ENCODE results near the gene NHLH1.
"Not testable (repeated sequence)": the region's sequence is repeated elsewhere in the genome, so short reads cannot be mapped to it uniquely, and the experiment has no call there.

The NHLH1 gene

DNA sequence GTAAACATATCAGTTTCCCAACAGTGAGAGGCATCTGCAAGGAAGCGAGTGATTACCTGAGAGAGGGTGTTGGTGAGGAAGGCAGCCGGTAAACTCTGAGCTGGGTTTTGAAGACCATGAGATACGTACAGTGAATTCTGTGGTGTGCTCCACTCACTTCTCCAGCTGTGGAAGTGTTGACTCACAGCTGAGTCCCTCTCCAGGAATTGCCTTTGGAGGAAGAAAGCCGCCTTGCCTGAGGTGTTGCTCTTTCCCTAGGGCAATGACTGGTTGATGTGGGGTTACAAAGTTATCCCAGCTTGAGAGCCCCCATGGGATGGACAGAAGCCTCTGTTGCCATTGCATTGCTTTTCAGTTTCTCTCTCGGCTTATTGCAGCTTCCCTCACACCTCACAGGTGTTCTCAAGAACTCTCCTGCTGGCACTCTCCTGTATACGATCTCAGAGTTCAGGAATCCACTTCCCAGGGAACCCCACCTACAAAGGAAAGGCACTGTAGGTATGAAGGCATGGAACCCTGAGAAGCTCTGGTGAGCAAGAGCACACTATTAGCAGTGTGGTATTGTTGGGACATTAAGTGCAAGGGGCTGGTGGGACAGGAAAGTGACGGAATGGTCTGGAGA is 10.8 kb downstream of the NHLH1 start:
- no peak for DNase-seq (ENCODE audit: low read depth, low spot score)

DNA sequence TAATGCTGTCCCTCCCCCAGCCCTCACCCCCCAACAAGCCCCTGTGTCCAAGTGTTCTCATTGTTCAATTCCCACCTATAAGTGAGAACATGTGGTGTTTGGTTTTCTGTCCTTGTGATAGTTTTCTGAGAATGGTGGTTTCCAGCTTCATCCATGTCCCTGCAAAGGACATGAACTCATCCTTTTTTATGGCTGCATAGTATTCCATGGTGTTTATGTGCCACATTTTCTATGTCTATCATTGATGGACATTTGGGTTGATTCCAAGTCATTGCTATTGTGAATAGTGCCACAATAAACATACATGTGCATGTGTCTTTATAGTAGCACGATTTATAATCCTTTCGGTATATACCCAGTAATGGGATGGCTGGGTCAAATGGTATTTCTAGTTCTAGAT is 17.9 kb downstream of the NHLH1 start:
- DNase-seq (ENCODE audit: low read depth, low spot score), result not testable (repeated sequence)

DNA sequence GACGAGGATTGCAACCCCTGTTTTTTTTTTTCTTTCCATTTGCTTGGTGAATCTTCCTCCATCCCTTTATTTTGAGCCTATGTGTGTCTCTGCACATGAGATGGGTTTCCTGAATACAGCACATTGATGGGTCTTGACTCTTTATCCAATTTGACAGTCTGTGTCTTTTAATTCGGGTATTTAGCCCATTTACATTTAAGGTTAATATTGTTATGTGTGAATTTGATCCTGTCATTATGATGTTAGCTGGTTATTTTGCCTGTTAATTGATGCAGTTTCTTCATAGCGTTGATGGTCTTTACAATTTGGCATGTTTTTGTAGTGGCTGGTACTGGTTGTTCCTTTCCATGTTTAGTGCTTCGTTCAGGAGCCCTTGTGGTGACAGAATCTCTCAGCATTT is 21.5 kb downstream of the NHLH1 start:
- not testable (repeated sequence) for DNase-seq (ENCODE audit: low read depth, low spot score)

DNA sequence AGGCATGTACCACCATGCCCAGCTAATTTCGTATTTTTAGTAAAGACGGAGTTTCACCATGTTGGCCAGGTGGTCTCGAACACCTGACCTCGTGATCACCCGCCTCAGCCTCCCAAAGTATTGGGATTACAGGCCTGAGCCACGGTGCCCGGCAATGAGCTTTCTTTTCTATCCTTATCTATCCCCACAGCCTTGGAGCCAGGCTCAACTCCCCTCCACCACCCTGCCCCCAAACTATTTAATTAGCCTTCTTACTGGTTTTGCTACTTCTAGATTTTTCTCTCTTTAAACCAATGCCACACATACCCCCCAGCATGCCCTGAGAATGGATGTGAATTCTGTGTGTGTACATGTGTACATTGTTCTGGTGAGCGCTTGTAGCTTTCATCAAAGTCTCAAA is 27.8 kb downstream of the NHLH1 start:
- DNase-seq (ENCODE audit: low read depth, low spot score), result no peak

DNA sequence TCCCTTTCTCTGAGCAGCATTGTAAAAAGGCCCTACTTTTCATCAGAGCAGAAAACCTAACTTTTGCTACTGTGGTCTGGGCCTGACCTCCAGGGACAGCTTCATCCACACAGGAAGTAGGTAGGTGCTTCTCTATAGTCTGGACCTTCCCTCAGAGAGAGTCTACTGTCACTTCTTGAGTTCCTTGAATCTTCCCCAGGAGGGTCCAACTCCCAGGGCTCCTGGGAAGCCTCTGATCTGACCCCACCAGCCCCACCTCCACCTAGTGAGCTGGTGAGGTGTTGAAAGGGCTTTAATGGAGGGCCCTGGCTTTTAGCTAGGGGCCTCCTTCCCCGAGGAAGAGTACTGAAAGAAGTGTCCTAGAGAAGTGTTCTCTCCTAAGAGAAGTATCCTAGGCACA is 30.8 kb downstream of the NHLH1 start:
- no peak for DNase-seq (ENCODE audit: low read depth, low spot score)

DNA sequence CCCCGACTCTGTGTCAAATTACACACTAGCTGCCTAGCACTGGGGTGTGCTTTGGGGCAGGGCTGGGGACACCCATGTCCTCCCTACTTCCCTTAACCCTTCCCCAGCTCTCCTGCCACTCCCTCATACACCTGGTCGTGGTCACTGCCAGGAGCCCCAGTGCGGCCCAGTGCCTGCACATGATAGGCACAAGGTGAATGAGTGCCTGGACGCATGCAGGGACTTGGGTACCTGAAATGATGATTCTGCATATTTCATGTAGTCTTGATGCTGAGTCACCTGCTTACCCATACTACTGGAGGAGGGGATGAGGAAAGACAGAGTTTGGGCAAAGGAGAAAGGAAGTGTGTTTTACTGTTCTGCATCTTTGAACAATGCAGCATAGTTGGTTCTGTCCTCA is 32.0 kb downstream of the NHLH1 start:
- DNase-seq (ENCODE audit: low read depth, low spot score), result no peak

DNA sequence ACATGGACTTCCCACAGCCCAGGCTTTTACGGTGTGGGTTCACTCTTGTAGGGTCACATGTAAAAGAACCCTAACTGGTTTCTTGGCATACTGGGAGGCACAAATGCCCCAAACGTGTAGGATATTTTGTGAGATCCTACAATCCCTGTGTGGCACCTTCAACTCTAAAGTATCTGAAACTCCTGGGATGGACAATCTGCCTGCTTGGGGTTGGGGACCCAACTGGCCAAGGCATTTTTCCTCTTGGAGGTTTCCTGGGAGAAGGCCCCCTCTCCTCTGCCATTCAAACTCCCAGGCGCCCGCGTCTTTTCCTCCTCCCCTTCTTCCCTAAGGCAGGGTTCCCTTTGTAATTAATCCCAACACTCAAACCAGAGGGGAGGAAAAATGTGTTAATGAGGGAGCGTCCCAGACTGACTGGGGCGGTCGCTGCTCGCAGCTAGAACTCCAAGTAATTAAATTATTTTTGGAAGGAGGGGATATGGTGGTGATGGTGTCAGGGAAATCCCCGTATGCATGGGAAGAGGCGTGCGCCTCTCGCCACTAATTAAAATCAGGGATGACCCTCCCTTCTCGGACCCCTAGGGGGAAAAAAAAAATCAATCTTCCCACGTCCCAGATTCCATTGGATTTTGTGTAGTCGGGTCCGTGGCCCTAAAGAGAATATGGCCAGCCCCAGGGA is 32.8 kb downstream of the NHLH1 start:
- DNase-seq (ENCODE audit: low read depth, low spot score), result no peak

DNA sequence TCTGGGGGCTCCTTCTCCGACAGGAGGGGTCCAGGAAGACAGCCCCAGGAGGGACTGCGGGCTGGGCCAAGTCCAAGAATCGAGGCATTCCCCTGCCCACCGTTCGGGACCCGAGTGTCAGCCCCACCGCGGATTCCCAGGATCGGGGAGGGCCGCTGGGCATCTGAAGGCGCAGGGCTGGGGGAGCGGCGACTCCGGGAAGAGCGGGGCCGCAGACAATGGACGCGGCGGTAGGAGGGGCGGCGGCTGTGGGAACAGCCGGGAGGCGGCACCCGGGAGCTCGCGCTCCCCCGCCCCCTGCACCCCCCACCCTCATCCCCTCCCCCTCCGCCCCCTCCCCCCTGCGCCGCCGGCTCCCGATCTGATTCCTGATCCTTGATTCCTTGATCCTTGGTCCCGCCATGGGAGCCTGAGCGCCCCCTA is 33.4 kb downstream of the NHLH1 start, which contains the start of gene VANGL2:
Gene VANGL2 (plus strand): TSS at position 342 of the 423 bp plus-strand sequence. CDS start 15,274 bp downstream, outside the sequence.
- DNase-seq (ENCODE audit: low read depth, low spot score), result no peak

DNA sequence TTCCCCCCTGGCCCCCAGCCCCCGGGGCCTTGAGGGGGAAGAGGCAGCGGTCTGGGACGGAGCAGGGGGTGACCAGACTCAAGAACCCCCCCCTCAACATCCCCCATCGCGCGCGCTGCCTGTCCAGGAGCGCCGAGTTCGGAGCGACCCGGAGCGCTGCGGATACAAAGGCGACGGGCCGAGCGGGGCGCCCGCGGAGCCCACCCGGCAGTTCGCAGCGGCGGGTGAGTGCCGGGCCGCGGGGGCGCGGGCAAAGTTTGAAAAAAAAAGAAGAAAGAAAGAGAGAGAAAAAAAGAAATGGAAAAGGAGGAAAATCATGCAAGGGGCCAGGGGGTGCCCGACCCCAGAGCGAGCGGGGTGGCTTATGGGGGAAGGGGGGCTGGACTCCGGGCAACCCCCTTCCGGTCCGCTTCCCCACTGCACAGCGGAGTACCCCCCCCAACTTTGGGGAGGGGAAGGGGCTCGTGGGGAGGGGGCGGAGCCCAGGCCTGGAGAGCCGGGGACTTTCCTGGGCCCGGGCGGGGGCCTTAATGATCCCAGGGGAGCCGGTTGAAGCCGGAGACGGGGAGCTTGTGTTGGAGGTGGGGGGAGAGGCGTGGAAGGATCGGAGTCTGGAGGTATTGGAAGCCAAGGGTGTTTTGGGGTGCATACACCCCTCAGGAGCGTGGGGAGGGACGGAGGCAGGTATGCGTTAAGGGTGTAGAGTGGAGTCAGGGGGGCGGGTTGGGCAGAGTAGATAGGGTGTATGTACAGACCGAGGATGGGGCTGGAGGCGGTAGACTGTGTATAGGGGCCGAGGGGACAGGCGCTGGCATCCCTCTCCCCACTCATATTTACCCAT is 34.0 kb downstream of the NHLH1 start:
- no peak for DNase-seq (ENCODE audit: low read depth, low spot score)

DNA sequence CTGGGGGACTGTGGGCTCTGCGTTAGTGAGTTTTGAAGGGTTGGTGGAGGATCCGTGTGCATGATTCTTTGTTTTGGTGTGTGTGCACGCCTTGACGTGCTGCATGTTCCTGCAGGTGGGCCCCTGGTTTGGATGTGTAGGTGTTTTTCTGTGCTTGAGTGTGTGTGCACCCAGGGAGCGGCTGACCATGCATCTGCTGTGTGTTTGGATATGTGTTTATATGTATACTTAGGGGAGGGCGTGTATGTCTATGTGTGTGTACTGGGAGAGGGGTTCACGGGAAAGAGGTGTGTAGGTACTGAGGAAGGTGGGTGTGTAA is 34.6 kb downstream of the NHLH1 start:
- no peak for DNase-seq (ENCODE audit: low read depth, low spot score)

DNA sequence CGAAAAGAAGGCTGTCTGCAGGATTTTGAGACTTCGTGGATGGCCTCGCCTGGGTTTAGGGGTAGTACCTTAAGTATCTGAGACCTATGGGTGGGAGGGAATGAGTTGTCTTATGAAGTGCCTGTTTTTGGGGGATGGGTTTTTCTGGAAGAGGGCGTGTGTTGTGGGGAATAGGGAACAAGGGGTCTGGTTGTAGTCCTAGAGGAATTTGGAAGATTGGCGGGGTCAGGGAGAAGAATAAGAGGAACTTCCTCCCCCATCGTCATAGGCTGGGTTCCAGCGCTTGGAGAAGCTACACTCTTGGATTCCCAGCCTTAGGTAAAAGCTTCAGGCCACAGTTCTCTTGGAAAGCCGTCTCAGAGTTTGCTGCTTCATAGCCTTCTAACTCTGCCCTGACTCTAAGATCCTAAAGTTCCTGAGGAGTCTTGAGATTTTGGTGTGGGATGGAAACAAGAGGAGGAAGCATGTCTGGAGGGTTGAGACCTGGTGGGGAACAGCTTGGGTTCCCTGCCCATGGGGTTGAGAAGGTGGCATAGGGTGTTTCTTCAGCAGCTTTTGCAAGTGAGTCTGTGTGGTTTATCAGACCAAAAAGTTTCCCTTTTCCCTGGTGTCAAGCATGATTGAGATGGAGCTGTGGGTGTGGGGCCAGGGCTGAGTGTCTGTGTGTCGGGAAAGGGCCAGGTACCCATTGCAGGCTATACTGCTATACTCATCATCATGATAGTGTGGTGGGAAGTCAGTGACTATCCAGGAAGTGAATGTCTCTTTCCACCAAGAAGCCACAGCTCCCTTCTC is 35.3 kb downstream of the NHLH1 start:
- no peak for DNase-seq (ENCODE audit: low read depth, low spot score)

DNA sequence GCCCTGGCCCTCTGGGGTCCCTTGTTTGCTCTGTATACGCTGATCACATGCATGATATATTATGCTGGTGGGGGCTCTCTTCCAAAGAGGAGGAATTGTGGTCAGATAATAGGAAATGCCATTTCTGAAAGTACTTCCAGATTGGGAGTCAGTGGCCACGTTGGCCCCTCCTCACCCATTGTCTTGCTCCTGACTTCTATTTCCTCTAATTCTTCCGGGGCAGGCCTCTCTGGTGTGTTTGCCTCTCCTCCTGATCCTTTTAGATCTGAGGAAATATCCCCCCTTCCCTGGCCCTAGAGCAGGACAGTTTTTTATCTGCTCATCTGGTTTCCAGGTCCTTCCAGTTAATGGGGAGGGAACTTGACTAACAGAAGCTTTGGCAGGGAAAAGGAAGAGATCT is 36.4 kb downstream of the NHLH1 start:
- no peak for DNase-seq (ENCODE audit: low read depth, low spot score)

DNA sequence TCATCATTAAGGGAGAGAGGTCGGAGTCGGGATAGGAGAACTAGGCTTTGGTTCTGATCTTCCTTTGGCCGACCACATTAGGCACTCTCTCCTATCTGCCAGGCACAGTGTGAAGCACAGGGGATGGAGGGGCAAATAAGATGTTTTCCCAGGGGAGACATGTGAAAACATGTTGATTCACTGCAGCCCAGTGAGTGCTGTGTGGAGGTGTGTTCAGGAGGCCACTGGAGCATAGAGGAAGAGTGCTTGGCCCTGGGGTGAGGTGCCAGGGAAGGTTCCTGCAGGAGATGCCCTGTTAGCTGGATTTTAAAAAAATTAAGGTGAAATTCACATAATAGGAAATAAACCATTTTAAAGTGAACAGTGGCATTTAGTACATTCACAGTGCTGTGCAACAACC is 37.2 kb downstream of the NHLH1 start:
- no peak for DNase-seq (ENCODE audit: low read depth, low spot score)

DNA sequence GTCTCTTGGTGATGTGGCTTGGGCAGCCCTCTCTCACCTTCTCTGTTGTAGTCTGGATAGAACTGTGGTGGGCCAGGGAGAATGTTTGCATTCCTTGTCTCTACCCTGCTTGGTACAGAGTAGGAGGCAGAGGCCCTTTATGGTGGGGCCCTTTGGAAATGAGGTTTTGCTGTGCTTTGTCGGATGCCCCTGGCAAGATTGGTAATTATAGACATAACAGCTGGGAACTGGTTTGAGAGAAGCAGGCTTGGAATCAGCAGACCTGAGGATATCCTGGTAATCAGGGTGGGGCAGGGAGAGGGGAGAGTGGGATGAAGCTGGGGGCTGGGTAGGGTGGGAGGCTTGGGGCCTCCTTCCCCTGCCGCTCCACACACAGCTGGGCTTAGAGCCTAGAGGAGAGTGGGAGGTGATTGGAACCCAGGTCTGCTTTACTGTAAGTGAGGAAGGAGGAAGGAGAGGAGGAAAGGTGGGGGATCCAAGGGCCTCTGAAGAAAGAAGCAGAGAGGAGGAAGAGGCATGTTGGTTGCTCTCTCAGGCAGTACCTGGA is 38.5 kb downstream of the NHLH1 start:
- no peak for DNase-seq (ENCODE audit: low read depth, low spot score)

DNA sequence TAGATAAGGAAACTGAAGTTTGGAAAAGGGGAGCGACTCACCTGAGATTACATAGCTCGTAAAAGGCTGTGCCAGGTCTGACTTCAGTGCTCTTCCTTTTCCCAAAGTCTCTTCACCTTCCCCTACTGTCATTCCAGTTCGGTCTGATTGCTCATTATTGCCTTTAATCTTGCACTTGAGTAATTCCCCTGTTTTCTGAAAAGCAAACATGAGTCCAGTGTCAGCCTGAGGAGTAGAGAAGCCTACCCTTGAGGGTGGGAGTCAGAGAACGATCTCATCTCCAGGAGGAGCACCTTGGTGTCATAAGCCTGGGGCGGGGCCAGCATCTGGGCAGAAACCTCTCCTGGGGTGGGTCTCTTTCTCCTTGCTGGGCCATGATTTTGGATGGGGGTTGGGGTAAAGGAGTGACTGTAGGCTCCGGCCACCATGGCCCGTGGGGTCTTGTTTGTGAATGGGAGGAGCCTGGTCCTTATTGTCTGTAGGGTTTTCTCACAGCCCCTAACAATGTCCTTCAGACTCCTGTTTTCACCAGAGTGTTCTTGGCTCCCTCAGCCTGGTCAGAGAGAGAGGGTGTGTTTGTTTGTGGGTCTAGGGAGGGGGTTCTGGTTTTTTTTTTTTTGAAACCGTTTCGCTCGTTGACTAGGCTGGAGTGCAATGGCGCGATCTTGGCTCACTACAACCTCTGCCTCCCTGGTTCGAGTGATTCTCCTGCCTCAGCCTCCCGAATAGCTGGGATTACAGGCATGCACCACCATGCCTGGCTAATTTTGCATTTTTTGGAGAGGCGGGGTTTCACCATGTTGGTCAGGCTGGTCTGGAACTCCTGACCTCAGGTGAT is 39.5 kb downstream of the NHLH1 start:
- DNase-seq (ENCODE audit: low read depth, low spot score), result no peak

DNA sequence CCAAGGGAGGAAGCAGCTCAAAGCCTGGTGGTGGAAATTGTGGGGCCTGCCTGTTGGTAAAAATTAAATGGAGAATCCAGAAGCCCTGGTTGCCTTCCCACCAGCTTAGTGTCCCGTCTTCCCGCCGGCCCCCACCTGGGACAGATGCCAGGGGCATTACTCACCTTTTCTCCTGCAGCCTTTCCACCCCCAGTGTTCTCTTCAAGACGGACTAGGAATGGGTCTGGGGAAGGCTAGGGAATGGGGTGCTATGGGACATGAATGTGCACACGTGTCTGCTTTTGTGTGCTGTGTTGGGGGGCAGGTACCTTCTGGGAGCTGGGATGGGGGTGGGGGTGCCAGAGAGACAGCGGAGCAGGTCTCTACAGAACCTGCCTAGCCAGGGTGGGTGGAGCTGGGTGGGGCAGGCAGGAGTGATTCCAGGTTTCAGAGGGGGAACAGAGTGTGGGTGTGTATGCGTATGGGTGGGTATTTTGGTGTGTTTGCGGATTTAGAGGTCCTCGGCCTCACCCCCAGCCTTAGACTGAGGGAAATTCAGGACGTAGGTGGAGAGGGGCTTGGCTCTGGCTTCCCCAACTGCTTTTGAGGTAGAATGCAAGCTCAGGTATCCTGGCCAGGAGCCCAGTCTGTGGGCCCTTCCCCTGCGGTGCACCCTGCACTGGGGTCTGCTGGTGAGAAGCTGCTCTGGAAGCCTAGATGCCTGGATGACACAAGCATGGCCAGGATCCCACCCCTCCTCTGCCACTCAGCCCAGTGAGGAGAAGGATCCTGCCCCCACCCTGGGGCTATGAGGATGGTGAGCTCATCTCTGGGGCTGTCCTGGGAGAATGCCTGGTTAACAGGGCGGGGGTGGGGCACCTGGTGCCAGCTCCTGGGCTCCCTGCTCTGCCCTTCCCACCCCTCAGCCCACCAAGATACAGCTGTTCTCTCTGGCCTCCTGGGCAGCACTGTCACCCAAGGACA is 41.2 kb downstream of the NHLH1 start:
- DNase-seq (ENCODE audit: low read depth, low spot score), result no peak

DNA sequence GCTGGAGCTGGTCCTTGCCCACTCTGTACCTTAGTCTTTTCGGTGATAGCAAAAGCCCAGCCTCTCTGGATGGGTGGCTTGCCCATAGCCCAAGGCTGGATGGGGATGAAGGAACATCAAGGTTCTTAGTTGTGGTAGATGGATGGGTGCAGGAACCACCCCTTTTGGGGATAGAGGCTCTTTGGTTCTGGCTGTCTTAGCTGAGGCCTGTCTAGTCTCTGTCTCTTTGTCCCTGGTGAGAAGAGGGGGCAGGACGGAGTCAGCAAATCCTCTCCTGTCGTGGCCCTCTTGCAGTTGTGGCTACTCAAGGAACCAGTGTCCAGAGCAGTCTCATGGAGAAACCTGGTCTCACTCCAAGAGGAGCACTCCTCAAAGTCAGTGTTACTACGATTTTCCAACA is 42.0 kb downstream of the NHLH1 start:
- DNase-seq (ENCODE audit: low read depth, low spot score), result no peak

DNA sequence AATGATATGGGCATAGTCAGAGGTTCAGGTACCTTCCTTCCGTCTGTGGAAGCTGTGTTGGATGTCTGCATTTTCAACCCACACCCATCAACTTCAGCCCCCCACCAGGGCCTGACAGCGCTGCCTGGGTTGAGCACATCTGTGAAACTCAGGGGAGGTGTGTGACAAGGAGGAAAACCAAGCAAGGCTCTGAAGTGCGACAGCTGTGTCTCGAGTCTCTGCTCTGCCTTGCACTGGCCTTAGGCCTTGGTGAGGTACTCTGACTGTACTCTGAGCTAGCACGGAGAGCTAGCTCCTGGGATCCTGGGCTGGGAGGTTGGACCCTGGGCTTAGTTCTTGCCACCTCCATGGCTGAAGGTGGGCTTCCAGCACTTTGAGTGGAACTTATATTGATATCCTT is 42.6 kb downstream of the NHLH1 start:
- no peak for DNase-seq (ENCODE audit: low read depth, low spot score)

DNA sequence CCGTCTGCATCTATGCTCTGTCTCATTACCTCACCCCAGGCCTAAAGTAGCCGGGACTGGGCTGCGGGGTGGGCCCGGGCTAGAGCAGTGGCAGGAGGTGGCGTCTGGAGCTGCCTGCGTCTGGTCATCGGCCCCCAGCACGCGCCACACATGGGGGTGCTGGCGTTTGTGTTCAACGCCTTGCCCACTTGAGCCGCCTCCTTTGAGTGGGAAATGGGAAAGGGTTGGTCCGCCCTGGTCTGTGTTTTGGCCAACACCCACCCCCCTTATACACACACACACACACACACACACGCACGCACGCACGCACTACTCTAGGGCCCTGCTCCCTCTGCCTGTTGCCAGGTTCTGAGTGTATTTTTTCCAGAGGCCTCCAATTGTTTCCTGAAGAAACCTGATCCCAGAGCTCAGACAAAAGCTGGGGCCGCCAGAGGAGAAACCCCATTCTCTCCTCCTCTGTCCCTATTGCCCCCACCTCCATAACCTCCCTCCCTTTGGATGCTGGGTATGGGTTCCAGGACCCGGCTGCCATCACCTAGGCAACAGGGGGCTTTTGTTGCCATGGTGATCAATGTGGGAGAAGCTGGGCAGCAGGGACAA is 43.6 kb downstream of the NHLH1 start:
- DNase-seq (ENCODE audit: low read depth, low spot score), result no peak

All from iPS DF 19.7 (cell line).